ENCODE results near the gene ARHGEF18. TPM values are rescaled to one million over a fixed set of nuclear protein-coding genes. Genes with fewer than 3 reads are reported as not detected.

Gene ARHGEF18
- total RNA-seq, 1 experiment from 2014 or later, result 38.3 TPM

DNA sequence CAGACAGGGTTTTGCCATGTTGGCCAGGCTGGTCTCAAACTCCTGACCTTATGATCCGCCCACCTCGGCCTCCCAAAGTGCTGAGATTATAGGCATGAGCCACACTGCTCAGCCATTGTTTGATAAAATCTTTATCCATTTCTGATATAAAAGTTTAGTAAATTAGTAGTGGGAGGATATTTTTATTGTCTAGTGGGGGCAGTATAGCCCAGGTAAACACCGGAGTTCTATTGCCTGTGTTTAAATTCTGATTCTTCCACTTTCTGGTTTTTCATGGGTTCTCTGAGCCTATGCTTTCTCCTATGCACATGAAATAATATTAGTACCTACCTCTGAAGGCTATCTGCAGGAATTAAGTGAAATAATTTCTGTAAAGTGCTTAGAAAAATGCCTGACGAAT, 20.1 kb upstream of the ARHGEF18 start:
- no peak overlapping the region for H2BK5ac ChIP-seq (ENCODE audit: insufficient read length, low read length)

More for the DNA sequence above, 20.1 kb upstream of the ARHGEF18 start:
- Mint-ChIP-seq H3K4me1 (no peaks in the 10 kb centered on the region), H3K27me3 (ENCODE audit: low read depth) (peaks cover 6% of the 10 kb centered on the region), H3K4me3 (no peak overlapping the region), H3K27ac (no peak overlapping the region), H3K9me3 (peaks cover 8% of the 10 kb centered on the region in 2 experiments; a peak in 3 of 5 replicates), H3K36me3 (ENCODE audit: insufficient read depth in 1 of 3, low read depth in 3 of 3) (peaks cover 0 to 3% (median 0%) of the 10 kb centered on the region in 3 experiments; a peak in 1 of 7 replicates)
- Histone ChIP-seq H3K14ac (ENCODE audit: insufficient read depth, low read length) (no peak overlapping the region), H3K79me1 (ENCODE audit: insufficient read depth, low read depth, low read length, poor library complexity, severe bottlenecking) (no peaks in the 10 kb centered on the region), H4K20me1 (ENCODE audit: control insufficient read depth, insufficient read depth, insufficient read length) (no peaks in the 10 kb centered on the region), H3K9me3 (ENCODE audit: control insufficient read depth, low read depth, low read length) (no peaks in the 10 kb centered on the region), H3K9ac (ENCODE audit: extremely low read depth, insufficient read length, low read length) (no peak overlapping the region), H3K4me1 (ENCODE audit: insufficient read depth, low read length) (no peaks in the 10 kb centered on the region), H3K56ac (ENCODE audit: insufficient read length, low read depth, low read length) (no peak overlapping the region), H3K27me3 (ENCODE audit: insufficient read depth, low read length) (no peaks in the 10 kb centered on the region), H4K91ac (ENCODE audit: insufficient read length, low read depth, low read length) (no peak overlapping the region), H2AK5ac (ENCODE audit: insufficient read length, low read length) (no peak overlapping the region), H3K4me2 (ENCODE audit: insufficient read depth, insufficient read length, low read length) (no peak overlapping the region), H3K23me2 (ENCODE audit: insufficient read length, low read depth, low read length, poor library complexity, severe bottlenecking) (no peaks in the 10 kb centered on the region), H4K8ac (replicated peaks; ENCODE audit: insufficient read length, low read depth, low read length) (no peak overlapping the region), H4K5ac (ENCODE audit: insufficient read length, low read depth, low read length) (no peak overlapping the region), H3T11ph (ENCODE audit: low read length) (no peak overlapping the region), H2BK15ac (ENCODE audit: low read depth, low read length) (no peak overlapping the region), H2AFZ (ENCODE audit: low read length) (no peak overlapping the region), H3K27ac (ENCODE audit: insufficient read length, low read depth, low read length) (no peak overlapping the region), H2BK20ac (ENCODE audit: low read depth, low read length, poor library complexity, severe bottlenecking) (no peak overlapping the region), H3K4ac (ENCODE audit: low read depth, low read length) (no peak overlapping the region), H3K79me2 (ENCODE audit: insufficient read depth, low read length) (no peaks in the 10 kb centered on the region), H3K18ac (ENCODE audit: insufficient read length, low read depth, low read length) (no peak overlapping the region), H2BK120ac (ENCODE audit: low read depth, low read length, poor library complexity, severe bottlenecking) (no peak overlapping the region), H2BK12ac (ENCODE audit: insufficient read length, low read depth, low read length) (no peak overlapping the region), H3K23ac (ENCODE audit: insufficient read length, low read depth, low read length) (no peak overlapping the region)
- no CpG with 5 or more reads among the region's 4 CpGs for WGBS (ENCODE audit: extremely low coverage, insufficient read length, low lambda C conversion rate)
- TF ChIP-seq CTCF (conservative IDR thresholded peaks at IDR 0.05), result no peak
- DNase-seq, result no peak

Measured in H9 (cell line).